Measurements from ENCODE around the gene CEP43.
A peak's percentile ranks its signal among the peaks of the same experiment; 100 is the strongest.

Gene CEP43

GRCh38 chr6:166969390-166970002 is 29.7 kb upstream of the CEP43 start:
- DNase-seq = no peak

- no peak for DNase-seq
Measured at GRCh38 chr6:166970091-166970490, 29.1 kb upstream of the CEP43 start.

GRCh38 chr6:166970776-166971175 is 28.4 kb upstream of the CEP43 start:
- no peak for DNase-seq

GRCh38 chr6:166971271-166971670 is 27.9 kb upstream of the CEP43 start:
- no peak for DNase-seq

- no peak for DNase-seq
Measured at GRCh38 chr6:166972101-166972500, 27.1 kb upstream of the CEP43 start.

GRCh38 chr6:166976636-166977035 is 22.6 kb upstream of the CEP43 start:
- DNase-seq = no peak

GRCh38 chr6:166977621-166978525 is 21.3 kb upstream of the CEP43 start:
- DNase-seq = no peak

- no peak for DNase-seq
Measured at GRCh38 chr6:166980738-166981137, 18.5 kb upstream of the CEP43 start.

GRCh38 chr6:166987448-166987847 is 11.7 kb upstream of the CEP43 start:
- DNase-seq = no peak

GRCh38 chr6:166987930-166988329 is 11.3 kb upstream of the CEP43 start:
- no peak for DNase-seq

GRCh38 chr6:166988674-166989201 is 10.5 kb upstream of the CEP43 start:
- DNase-seq = no peak

- DNase-seq = peak; percentile 38 to 49
Measured at GRCh38 chr6:166989427-166990032, 9.7 kb upstream of the CEP43 start.

GRCh38 chr6:166996406-166996805 is 2.8 kb upstream of the CEP43 start:
- DNase-seq = no peak

- DNase-seq = no peak
Measured at GRCh38 chr6:166997348-166997747, 1.8 kb upstream of the CEP43 start.

GRCh38 chr6:166997768-166998255 is 1.4 kb upstream of the CEP43 start:
- DNase-seq = peak; percentile 58 to 69

GRCh38 chr6:166998256-166999144 is 697 bp upstream of the CEP43 start:
- DNase-seq = peak; percentile 26 to 27

GRCh38 chr6:166999884-167000253 is 672 bp downstream of the CEP43 start:
- DNase-seq = no peak

GRCh38 chr6:167000759-167001158 is 1.6 kb downstream of the CEP43 start:
- no peak for DNase-seq

- no peak for DNase-seq
Measured at GRCh38 chr6:167005350-167006159, 6.4 kb downstream of the CEP43 start.

GRCh38 chr6:167007985-167008384 is 8.8 kb downstream of the CEP43 start:
- no peak for DNase-seq

GRCh38 chr6:167013067-167013466 is 13.9 kb downstream of the CEP43 start:
- DNase-seq = no peak

- no peak for DNase-seq
Measured at GRCh38 chr6:167013946-167014345, 14.7 kb downstream of the CEP43 start.
